Astrocyte of the hippocampus (primary cell): ENCODE results near the gene TSKS.
"Not testable (repeated sequence)": the region's sequence is repeated elsewhere in the genome, so short reads cannot be mapped to it uniquely, and the experiment has no call there.

Source experiments
- DNase-seq: peaks from one replicate; pipeline ENCODE4 v3.0.0; 2011; ENCODE audit warnings: low read depth, low spot score

TSKS gene

GRCh38 chr19:49766007-49766929 is 3.2 kb upstream of the TSKS start:
- DNase-seq, result peak; percentile 100

DNA sequence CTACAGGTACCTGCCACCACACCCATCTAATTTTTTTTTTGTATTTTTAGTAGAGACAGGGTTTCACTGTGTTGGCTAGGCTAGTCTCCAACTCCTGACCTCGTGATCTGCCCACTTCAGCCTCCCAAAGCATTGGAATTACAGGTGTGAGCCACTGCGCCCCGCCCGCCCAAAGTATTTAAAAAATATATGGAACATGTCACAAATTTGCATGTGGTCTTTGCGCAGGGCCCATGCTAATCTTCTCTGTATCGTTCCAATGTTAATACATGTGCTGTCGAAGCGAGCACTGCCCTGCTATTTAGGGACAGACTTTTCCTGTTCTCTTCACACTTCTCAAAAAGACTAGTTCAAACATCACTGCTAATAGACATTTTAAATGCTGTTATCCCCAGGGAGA is 1.2 kb upstream of the TSKS start:
- no peak for DNase-seq

DNA sequence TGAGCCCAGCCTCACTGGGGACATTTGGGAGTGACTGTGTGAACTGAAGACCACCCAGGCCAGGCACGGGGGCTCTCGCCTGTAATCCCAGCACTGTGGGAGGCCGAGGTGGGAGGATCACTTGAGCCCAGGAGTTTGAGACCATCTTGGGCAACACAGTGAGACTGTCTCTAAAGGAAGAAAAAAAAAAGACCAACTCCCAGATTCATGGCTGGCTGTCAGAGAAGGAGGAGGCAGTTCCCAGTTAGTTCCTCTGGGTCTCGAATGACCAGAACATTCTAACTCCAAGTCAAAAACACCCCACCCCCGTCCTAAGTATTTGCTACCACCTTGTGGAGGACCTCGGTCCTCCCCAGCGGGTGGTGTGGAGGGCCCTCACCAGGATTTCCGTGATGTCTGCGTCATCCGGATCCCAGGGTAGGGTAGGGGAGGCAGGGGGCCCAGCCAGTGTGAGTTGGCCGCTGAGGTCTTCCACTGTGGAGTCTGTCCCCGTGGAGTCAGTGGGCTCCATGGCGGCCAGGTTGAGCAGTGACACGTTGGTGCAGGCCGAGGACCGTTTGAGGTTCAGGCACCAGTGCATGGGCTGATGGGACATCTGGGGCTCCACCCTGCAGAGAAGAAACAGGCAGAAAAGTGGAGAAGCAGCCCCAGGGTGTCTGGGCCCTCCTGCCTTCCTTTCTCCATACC is 1.3 kb downstream of the TSKS start:
- DNase-seq, result no peak

DNA sequence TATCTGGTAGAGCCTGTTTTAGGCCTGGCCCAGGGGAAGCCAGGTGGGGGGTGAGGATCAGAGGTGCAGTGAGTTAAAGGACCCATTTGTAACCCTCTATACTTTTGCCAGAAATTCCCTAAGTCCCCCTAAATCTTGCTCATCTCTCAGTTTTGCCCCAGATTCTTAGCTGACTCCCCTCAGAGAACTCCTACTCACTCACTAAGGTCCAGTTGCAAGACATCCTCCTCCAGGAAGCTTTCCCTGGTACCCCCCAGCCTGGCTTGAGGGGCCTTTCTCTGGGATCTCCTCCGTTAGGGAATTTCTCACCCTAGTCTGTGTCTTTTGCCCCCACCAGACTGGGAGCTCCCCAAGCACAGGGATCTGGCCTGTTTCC is 1.9 kb downstream of the TSKS start:
- no peak for DNase-seq

DNA sequence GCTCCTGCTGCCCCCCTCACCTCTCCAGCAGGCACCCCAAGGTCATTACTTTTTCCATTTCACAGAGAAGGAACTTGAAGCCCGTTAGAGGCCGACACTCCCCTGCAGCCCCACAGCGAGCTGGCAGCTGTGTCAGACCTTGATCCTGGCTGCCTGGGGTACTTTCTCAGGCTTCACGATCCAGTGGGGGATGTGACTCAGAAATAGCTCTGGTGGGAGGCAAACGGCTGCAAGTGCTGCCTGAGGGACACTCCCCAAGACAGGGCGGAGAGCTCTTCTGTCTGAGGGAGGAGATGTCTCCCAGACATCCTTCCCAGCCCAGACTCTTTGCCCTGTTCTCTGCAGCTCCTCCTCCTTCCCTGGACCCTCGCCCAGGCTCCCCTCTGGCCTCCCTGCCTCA is 4.8 kb downstream of the TSKS start:
- DNase-seq, result peak; percentile 62

- DNase-seq, result no peak
Observed at GRCh38 chr19:49755956-49756355, 7.2 kb downstream of the TSKS start.

DNA sequence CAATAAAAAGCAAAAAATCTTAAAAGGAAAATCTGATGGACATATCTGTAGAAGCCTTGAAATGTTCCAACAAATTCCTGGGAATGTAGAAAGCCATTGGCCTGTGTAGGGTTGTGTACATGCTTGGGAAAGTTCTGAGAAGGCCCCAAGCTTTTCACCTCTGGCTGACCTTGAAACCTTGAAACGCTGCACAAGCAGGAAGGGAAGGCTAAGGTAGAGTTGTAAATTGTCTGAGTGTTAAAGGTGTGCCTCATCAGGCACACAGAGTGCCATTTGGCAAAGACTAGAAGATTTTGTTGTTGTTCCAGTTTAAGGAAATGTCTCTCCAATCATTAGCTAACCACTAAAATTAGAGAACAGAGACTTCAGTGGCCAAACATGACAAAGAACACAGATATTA is 10.4 kb downstream of the TSKS start:
- DNase-seq, result no peak

DNA sequence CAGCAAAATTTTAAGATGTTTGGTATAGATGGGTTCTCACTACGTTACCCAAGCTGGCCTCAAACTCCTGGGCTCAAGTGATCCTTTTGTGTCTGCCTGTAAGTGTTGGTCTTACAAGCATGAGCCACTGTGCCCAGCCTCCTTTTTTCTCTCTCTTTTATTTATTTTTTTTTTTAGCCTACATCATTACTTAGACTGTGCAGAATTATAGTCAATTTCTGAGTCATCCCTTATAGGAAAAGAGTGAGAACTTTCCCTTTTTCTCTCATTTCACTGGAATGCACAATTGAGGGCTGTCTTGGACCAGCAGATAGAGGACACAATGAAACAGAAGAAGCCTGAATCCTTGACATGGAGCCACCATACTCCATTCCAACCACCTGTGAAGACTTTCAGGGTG is 13.3 kb downstream of the TSKS start:
- no peak for DNase-seq

- peak; percentile 29 for DNase-seq
Observed at GRCh38 chr19:49749055-49749716, 13.9 kb downstream of the TSKS start.

GRCh38 chr19:49746206-49746958 is 16.7 kb downstream of the TSKS start:
- DNase-seq, result peak; percentile 39

DNA sequence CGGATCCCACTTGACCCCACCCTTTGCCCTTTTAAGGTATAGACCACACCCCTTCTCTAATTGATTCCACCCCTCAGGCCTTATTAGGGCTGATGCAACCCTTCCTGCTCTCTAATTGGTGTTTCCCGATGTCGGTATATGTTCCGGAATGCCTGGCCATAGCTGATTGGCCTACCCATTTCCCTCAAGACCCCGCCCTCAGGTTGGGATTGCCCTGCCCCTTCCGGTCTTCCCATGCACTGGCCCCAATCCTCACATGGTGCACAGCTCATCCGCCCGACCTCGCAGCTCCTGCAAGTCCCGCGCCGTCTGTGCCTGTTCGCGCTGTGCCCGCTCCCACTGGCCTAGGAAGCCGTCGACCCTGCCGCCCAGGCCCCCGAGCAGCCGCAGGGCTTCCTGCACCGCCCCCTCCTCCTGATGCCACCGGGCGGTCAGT is 18.1 kb downstream of the TSKS start:
- no peak for DNase-seq

- no peak for DNase-seq
Observed at GRCh38 chr19:49741210-49741844, 21.8 kb downstream of the TSKS start.

DNA sequence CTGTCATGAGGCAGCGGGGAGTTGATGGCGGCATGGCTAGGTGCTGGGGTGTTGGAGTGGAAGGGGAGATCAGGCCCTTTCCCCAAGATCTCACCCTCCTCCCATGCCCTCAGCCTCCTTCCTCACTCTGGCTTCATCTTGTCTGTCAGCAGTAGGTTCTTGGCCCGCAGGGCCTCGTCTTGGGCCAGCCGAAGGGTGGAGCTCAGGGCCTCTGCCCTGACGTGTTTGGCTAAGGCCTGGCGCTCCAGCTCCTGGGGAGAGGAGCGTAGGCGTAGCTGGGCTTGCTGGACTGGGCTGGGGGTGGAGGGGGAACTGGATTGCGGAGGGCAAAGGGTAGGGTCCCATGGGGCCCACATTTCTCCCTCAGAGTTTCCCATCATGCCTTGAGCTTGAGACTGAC is 23.2 kb downstream of the TSKS start:
- no peak for DNase-seq

DNA sequence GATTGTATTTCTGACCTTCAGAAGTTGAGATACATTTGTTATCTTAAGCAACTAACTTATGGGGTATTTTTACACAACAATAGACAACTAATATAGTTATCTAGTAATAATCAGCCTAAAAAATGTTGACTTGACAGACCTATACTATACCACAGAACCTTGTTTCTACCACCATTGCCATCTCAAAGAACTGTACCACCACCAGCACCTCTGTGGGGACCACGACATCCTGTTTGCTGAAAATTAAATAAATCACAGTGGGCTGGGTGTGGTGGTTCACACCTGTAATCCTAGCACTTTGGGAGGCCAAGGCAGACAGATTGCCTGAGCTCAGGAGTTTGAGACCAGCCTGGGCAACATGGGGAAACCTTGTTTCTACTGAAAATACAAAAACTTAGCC is 24.0 kb downstream of the TSKS start:
- no peak for DNase-seq

DNA sequence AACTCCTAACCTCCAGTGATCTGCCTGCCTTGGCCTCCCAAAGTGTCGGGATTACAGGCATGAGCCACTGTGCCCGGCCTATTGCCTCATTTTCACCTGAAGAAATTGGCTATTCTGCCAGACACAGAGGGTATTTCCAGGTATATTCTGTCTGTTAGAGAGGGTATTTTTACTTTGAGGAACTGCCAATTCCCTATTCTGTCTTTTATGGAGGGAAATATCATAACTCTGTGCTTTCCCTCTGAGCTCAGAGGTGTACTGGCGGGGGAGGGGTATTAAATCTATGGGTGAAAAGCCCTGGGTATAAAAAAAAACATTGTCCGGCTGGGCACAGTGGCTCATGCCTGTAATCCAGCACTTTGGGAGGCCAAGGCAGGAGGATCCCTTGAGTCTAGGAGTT is 24.8 kb downstream of the TSKS start:
- no peak for DNase-seq

- DNase-seq, result no peak
Observed at GRCh38 chr19:49730166-49730565, 32.9 kb downstream of the TSKS start.

- DNase-seq, result no peak
Observed at GRCh38 chr19:49727217-49728030, 35.7 kb downstream of the TSKS start.

GRCh38 chr19:49719420-49719819 is 43.7 kb downstream of the TSKS start:
- DNase-seq, result not testable (repeated sequence)

GRCh38 chr19:49718991-49719390 is 44.1 kb downstream of the TSKS start:
- DNase-seq, result no peak

DNA sequence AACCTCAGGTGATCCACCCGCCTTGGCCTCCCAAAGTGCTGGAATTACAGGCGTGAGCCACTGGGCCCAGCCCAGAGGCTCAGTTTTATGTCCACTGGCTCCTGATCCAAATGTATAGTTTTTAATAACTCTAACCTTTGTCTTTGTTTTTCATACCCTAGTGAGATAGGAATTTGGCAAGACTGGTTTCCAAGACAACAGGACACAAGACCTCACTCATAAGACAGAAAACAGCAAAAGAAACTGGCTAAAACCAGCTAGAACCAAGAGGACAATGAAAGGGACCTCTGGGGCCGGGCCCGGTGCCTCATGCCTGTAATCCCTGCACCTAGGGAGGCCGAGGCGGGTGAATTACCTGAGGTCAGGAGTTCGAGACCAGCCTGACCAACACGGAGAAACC is 44.6 kb downstream of the TSKS start:
- DNase-seq, result peak; percentile 45
